HG02943 (cell line): Measurements from ENCODE around the gene NRXN3.

Experiments used
- ATAC-seq: cut with Tn5 transposase; IDR thresholded peaks from one replicate; pipeline ENCODE4 v1.9.1; 2021; ENCODE audit warnings: mild to moderate bottlenecking, low read depth, moderate library complexity; ENCODE audit not compliant: unreplicated experiment

Gene NRXN3

GRCh38 chr14:79021766-79022165, 851.6 kb downstream of the NRXN3 start:
- ATAC-seq = no peak

GRCh38 chr14:79027138-79027537, 857.0 kb downstream of the NRXN3 start:
- ATAC-seq = no peak

GRCh38 chr14:79028281-79028680, 858.1 kb downstream of the NRXN3 start:
- ATAC-seq = no peak

GRCh38 chr14:79036441-79036840, 866.3 kb downstream of the NRXN3 start:
- no peak for ATAC-seq

GRCh38 chr14:79037106-79037505, 866.9 kb downstream of the NRXN3 start:
- no peak for ATAC-seq

GRCh38 chr14:79037593-79037992, 867.4 kb downstream of the NRXN3 start:
- no peak for ATAC-seq

- no peak for ATAC-seq
These were observed 870.6 kb downstream of the NRXN3 start for GRCh38 chr14:79040790-79041189.

- no peak for ATAC-seq
These were observed 873.2 kb downstream of the NRXN3 start for GRCh38 chr14:79043194-79043889.

GRCh38 chr14:79044894-79045624, 874.9 kb downstream of the NRXN3 start:
- no peak for ATAC-seq

- no peak for ATAC-seq
These were observed 880.9 kb downstream of the NRXN3 start for GRCh38 chr14:79050787-79051727.

GRCh38 chr14:79051742-79052141, 881.6 kb downstream of the NRXN3 start:
- ATAC-seq = no peak

- ATAC-seq = no peak
These were observed 886.7 kb downstream of the NRXN3 start for GRCh38 chr14:79056879-79057278.

- ATAC-seq = no peak
These were observed 887.2 kb downstream of the NRXN3 start for GRCh38 chr14:79057333-79057732.

GRCh38 chr14:79062226-79062625, 892.1 kb downstream of the NRXN3 start:
- ATAC-seq = no peak

GRCh38 chr14:79064214-79064613, 894.0 kb downstream of the NRXN3 start:
- ATAC-seq = no peak

- ATAC-seq = no peak
These were observed 904.3 kb downstream of the NRXN3 start for GRCh38 chr14:79074510-79074909.

GRCh38 chr14:79076428-79076827, 906.3 kb downstream of the NRXN3 start:
- ATAC-seq = no peak

GRCh38 chr14:79077096-79077495, 906.9 kb downstream of the NRXN3 start:
- no peak for ATAC-seq

- no peak for ATAC-seq
These were observed 909.9 kb downstream of the NRXN3 start for GRCh38 chr14:79080040-79080439.

- no peak for ATAC-seq
These were observed 912.7 kb downstream of the NRXN3 start for GRCh38 chr14:79082883-79083282.

- ATAC-seq = no peak
These were observed 913.2 kb downstream of the NRXN3 start for GRCh38 chr14:79083356-79083755.
